Measurements from ENCODE around the gene ANO2.

ANO2 gene

DNA sequence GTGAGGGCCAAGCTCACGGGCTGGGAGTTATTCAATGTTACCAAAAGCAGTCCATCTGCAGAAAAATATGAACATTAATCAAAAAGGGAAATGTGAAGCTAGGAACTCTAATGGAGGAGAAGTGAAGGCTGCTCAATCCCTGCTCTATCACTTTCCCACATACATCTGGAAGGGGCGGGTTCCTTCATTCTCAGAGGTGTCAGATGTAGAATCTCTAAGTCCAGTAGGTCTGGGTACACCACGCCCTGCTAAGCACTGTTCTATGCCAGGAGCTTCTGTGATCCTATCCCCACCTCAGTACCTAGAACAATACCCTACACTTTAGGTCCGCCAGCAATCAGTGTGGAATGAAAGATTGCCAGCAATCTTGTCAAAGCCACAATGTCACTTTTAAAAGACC lies 37.0 kb upstream of the ANO2 start:
- no peak for ATAC-seq
- TF ChIP-seq ZNF8 (CRISPR knock-in tag; IDR thresholded peaks at IDR 0.05) (no peak), ISL1 (CRISPR knock-in tag; IDR thresholded peaks at IDR 0.05) (no peak), ZFP3 (CRISPR knock-in tag; IDR thresholded peaks at IDR 0.05) (no peak), OSR1 (CRISPR knock-in tag; IDR thresholded peaks at IDR 0.05) (no peak), TOX (CRISPR knock-in tag; IDR thresholded peaks at IDR 0.05; ENCODE audit: borderline replicate concordance) (no peak), ARNTL (CRISPR knock-in tag; IDR thresholded peaks at IDR 0.05; ENCODE audit: borderline replicate concordance, low read depth) (no peak)
- TF ChIP-seq, protein P1, sequence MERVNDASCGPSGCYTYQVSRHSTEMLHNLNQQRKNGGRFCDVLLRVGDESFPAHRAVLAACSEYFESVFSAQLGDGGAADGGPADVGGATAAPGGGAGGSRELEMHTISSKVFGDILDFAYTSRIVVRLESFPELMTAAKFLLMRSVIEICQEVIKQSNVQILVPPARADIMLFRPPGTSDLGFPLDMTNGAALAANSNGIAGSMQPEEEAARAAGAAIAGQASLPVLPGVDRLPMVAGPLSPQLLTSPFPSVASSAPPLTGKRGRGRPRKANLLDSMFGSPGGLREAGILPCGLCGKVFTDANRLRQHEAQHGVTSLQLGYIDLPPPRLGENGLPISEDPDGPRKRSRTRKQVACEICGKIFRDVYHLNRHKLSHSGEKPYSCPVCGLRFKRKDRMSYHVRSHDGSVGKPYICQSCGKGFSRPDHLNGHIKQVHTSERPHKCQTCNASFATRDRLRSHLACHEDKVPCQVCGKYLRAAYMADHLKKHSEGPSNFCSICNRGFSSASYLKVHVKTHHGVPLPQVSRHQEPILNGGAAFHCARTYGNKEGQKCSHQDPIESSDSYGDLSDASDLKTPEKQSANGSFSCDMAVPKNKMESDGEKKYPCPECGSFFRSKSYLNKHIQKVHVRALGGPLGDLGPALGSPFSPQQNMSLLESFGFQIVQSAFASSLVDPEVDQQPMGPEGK (CRISPR knock-in tag; IDR thresholded peaks at IDR 0.05; ENCODE audit: borderline replicate concordance) = no peak

- no peak for ATAC-seq
- TF ChIP-seq, protein P2, sequence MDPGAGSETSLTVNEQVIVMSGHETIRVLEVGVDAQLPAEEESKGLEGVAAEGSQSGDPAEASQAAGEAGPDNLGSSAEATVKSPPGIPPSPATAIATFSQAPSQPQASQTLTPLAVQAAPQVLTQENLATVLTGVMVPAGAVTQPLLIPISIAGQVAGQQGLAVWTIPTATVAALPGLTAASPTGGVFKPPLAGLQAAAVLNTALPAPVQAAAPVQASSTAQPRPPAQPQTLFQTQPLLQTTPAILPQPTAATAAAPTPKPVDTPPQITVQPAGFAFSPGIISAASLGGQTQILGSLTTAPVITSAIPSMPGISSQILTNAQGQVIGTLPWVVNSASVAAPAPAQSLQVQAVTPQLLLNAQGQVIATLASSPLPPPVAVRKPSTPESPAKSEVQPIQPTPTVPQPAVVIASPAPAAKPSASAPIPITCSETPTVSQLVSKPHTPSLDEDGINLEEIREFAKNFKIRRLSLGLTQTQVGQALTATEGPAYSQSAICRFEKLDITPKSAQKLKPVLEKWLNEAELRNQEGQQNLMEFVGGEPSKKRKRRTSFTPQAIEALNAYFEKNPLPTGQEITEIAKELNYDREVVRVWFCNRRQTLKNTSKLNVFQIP (CRISPR knock-in tag; IDR thresholded peaks at IDR 0.05; ENCODE audit: borderline replicate concordance, low read depth) = no peak
- TF ChIP-seq CSDC2 (CRISPR knock-in tag; IDR thresholded peaks at IDR 0.05) (no peak), CREB5 (CRISPR knock-in tag; IDR thresholded peaks at IDR 0.05; ENCODE audit: low read depth) (no peak), BACH2 (CRISPR knock-in tag; IDR thresholded peaks at IDR 0.05; ENCODE audit: borderline replicate concordance) (no peak), CSRNP3 (CRISPR knock-in tag; IDR thresholded peaks at IDR 0.05) (no peak)
These were observed 32.5 kb upstream of the ANO2 start for GRCh38 chr12:5977556-5977955.

- ATAC-seq = no peak
- TF ChIP-seq ZNF70 (CRISPR knock-in tag; IDR thresholded peaks at IDR 0.05) (no peak), ZNF8 (CRISPR knock-in tag; IDR thresholded peaks at IDR 0.05) (no peak), TCF4 (CRISPR knock-in tag; IDR thresholded peaks at IDR 0.05; ENCODE audit: borderline replicate concordance) (no peak), CSDC2 (CRISPR knock-in tag; IDR thresholded peaks at IDR 0.05) (no peak), ARNTL (CRISPR knock-in tag; IDR thresholded peaks at IDR 0.05; ENCODE audit: borderline replicate concordance, low read depth) (no peak), CREB5 (CRISPR knock-in tag; IDR thresholded peaks at IDR 0.05; ENCODE audit: low read depth) (no peak)
- TF ChIP-seq, protein P3, sequence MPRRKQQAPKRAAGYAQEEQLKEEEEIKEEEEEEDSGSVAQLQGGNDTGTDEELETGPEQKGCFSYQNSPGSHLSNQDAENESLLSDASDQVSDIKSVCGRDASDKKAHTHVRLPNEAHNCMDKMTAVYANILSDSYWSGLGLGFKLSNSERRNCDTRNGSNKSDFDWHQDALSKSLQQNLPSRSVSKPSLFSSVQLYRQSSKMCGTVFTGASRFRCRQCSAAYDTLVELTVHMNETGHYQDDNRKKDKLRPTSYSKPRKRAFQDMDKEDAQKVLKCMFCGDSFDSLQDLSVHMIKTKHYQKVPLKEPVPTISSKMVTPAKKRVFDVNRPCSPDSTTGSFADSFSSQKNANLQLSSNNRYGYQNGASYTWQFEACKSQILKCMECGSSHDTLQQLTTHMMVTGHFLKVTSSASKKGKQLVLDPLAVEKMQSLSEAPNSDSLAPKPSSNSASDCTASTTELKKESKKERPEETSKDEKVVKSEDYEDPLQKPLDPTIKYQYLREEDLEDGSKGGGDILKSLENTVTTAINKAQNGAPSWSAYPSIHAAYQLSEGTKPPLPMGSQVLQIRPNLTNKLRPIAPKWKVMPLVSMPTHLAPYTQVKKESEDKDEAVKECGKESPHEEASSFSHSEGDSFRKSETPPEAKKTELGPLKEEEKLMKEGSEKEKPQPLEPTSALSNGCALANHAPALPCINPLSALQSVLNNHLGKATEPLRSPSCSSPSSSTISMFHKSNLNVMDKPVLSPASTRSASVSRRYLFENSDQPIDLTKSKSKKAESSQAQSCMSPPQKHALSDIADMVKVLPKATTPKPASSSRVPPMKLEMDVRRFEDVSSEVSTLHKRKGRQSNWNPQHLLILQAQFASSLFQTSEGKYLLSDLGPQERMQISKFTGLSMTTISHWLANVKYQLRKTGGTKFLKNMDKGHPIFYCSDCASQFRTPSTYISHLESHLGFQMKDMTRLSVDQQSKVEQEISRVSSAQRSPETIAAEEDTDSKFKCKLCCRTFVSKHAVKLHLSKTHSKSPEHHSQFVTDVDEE (CRISPR knock-in tag; IDR thresholded peaks at IDR 0.05) = no peak
- TF ChIP-seq, protein P1 (CRISPR knock-in tag; IDR thresholded peaks at IDR 0.05; ENCODE audit: borderline replicate concordance) = no peak
These were observed 31.7 kb upstream of the ANO2 start for GRCh38 chr12:5976711-5977110.

Measured in SK-N-SH treated with all-trans-retinoic acid at 6 μM for 48 hours (cell line).